Measurements from ENCODE around the gene ANKRD40.
A peak's percentile ranks its signal among the peaks of the same experiment; 100 is the strongest.

The ANKRD40 gene

DNA sequence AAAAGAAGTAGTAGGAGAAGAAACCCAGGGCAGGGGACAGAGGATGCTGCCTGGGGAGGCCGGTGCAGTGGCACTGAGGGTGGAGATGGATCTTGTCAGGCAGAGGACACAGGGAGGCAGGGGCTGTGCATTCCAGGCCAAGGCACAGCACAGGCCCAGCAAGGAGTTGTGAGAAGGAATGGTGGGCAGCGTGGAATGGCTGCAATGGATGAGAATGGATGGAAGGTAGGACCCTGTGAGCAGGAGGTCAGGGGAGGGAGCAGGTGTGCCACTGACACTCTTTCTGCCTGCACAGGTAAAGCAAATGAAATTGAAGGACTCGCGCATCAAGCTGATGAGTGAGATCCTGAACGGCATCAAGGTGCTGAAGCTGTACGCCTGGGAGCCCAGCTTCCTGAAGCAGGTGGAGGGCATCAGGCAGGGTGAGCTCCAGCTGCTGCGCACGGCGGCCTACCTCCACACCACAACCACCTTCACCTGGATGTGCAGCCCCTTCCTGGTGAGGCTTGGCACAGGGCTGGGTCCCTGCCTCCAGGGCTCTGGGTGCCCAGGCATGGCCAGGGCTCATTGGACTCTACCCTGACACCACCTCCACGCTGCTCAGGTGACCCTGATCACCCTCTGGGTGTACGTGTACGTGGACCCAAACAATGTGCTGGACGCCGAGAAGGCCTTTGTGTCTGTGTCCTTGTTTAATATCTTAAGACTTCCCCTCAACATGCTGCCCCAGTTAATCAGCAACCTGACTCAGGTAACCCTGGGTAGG, 40.3 kb downstream of the ANKRD40 start:
- no peak for DNase-seq

DNA sequence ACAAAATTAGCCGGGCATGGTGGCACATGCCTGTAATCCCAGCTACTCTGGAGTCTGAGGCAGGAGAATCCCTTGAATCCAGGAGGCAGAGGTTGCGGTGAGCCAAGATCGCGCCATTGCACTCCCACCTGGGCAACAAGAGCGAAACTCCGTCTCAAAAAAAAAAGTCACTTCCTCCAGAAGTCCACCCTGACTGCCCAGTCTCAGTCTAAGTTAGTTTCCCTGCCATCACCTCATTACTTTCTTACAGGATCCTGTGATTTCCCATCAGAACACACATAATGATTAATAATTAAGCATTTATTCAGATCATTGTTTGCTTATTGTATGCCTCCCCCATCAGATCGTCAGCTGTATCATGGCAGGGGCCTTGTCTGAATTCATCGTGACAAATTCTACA, 41.4 kb downstream of the ANKRD40 start:
- DNase-seq: no peak

DNA sequence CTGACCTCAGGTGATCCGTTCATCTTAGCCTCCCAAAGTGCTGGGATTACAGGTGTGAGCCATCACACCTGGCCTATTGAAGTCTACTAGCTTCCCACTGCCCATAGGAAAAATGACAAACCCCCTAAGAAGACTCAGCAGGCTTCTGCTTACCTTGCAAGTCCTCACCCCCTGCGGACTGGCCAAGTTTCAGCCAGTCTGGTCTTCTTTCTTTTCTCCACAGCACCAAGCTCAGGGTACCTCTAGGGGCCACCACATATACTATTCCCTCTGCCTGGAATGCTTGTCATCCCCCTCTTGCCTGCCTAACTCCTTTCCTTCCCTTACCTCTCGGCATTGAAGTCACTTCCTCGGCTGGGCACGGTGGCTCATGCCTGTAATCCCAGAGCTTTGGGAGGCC, 41.9 kb downstream of the ANKRD40 start:
- no peak for DNase-seq

DNA sequence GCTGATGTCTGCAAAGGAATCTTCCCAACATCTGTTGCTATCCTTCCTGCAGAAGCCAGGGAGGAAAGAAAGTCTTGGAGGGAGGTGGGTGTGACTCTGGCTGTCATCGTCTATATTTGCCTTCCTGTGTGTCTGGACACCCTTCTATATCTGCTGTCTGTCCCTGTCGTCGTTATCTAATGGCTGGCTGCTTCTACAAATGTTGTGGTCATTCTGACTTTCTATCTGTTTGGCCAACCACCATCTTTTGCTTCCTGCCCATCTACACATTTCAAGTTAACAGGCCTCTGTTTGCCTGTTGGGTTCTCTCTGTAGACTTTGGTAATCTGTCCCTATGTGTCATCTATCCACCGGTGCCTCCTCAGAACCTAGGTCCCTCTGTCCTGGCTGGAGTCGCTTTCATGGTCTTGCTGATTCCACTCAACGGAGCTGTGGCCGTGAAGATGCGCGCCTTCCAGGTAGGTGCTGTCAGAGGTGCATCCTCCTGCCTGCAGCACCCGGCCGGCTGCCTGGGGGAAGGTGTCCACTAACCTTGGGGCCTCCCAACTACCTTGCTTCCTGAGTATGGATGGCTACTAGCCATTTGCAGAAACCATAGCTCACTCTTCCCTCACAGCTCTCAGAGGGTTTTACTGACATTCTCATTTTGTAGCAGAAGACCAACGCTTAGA, 42.8 kb downstream of the ANKRD40 start:
- DNase-seq: no peak

DNA sequence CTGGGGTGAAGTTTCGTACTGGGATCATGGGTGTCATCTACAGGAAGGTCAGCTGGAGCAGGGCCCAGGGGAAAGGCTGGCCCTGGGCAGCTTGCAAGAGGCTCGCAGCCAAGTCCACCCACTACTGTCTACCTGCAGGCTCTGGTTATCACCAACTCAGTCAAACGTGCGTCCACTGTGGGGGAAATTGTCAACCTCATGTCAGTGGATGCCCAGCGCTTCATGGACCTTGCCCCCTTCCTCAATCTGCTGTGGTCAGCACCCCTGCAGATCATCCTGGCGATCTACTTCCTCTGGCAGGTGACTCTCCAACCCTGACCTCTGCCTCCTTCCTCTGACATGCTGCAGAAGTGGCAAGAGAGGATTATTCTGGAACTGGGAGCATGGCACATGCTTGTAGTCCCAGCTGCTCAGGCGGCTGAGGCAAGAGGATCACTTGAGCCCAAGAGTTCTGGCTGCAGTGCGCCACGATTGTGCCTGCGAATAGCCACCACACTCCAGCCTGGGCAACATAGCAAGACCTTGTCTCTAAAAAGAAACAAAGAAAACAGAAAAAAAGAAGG, 43.8 kb downstream of the ANKRD40 start:
- no peak for DNase-seq

DNA sequence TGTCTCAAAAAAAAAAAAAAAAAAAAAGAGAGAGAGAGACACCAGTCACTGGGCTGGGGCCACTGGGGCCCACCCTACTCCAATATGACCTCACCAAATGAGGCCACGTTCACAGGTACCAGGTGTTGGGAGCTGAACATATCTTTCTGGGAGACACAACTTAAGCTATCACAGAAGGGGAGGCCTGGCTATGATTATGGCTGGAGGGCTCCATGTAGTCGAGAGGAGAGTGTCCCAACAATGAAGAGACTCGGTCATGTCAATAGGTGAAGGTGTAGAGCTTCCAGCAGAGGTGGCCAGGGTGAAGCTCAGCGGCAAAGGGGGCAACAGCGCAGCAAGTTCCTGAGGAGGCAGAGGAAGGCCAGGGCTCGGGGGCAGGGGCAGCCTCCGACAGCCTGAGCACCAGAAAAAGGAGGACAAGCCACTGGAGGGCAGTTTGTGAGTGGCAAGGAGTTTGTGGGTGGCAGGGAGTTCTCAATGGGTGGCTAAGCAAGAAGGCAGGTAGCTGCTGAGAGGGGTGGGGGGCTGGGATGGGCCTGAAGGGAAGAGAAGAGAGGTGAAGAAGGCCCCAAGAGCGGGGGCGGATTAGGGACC, 45.0 kb downstream of the ANKRD40 start:
- DNase-seq: no peak

DNA sequence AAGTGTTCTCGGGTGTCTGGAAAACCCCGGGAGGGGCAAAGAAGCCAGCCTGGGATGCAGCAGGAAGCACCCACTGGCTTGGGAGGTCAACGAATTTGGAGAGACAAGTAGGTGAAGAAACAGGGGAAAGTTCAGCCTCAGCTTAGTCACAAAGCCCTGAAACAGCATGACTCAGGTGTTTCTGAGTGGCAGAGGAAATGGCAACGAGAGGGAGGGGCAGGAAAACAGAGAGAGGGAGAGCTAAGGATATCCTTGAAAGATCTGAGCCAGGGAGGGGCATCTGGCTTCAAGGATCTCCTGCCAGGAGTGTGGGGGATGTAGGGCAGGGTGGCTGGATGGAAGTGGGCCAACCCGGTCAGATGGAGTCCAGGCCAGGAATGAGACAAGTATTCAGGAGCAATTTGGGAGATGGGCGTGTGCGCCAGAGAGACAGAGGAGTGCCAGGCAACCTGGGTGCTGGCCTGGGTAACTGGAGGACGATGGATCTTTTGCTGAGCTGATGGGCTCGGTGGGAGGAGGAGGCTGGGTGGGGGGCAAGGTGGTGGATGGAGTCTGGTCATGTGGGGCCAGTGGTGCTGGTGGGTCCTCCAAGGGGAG, 45.8 kb downstream of the ANKRD40 start:
- DNase-seq: peak; percentile 85

DNA sequence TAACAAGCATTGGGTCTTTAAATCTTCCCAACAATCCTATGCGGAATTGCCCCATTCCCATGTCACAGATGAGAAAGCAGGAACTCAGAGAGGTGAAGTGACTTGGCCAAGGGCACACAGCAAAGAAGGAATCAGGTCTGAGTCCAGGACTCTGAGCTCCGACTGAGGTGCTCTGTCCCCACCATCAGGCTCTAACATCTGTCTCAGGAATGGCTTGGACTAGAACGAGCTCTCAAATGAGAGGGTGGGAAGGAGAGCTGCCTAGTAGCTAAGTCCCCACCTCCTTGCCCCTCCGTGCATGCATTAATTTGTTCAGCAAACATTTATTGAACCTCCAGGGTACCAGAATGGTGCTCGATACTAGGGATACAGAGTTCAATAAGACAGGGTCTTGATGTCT, 46.4 kb downstream of the ANKRD40 start:
- DNase-seq: peak; percentile 52

DNA sequence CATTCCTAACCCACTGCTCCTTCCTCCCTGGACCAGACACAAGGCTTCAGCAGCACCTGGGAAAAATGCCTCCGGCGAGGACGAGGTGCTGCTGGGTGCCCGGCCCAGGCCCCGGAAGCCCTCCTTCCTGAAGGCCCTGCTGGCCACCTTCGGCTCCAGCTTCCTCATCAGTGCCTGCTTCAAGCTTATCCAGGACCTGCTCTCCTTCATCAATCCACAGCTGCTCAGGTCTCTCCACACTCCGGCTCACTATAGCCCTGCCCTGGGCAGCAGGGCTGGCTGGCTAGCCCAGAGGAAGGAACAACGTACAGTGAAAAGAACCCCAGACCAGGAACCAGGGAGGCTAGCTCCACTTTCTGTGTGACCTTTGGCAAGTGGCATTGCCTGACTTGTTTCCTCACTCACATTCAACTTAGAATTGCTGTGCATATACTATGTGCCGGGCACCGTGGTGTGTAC, 46.8 kb downstream of the ANKRD40 start:
- no peak for DNase-seq

DNA sequence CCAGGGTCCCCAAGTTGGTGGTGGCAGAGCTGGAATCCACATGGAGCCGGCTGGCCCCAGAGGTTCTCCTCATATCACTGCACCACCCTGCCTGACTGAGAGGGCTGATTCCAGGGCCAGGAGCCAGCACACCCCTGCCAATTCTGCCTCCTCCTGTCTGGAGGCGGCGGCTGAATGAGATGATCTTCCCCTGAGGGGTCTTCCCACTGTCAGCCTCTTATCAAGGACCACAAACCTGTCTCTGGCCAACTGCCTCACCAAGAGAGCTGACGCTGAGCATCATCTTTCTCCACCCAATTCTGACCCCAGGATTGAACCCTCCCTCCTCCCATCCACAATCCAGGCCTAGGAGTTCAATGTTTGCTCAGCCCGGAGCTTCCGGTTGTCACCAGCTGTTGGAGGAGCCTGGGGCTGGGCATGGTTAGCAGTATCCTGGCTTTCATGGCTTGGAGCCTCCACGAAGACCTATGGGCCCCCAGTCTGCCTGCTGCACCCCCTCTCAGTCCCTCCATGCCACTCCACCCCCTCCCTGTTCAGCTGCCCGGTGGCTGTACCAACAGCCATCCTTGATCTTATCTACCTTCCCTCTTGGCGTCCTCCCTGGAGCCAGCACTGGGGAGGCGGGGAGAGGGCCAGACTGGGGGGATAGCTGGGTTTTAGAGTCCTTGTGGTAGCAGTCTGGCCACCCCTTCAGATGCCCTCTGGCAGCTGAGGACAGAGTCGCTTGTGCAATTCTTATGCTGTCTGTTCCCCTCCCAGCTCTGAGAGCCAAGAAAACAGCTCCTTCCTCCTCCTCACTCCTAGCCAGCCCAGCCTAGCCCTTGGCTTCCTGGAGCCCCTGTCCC, 47.5 kb downstream of the ANKRD40 start:
- DNase-seq: no peak

DNA sequence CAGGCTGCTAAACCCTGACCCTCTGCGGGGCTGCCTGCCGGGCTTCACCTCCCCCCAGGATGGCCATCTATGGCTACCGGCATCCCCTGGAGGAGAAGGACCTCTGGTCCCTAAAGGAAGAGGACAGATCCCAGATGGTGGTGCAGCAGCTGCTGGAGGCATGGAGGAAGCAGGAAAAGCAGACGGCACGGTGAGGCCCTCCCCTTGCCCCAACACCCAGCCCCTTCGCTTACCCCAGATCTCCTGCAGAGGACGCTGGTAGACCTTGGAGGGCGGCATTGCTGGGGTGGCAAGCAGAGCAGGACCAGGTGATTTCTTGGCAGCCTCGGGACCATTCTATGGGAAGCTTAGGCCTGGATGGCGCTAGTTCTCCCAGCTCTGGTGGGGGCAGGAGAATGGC, 48.5 kb downstream of the ANKRD40 start:
- no peak for DNase-seq

DNA sequence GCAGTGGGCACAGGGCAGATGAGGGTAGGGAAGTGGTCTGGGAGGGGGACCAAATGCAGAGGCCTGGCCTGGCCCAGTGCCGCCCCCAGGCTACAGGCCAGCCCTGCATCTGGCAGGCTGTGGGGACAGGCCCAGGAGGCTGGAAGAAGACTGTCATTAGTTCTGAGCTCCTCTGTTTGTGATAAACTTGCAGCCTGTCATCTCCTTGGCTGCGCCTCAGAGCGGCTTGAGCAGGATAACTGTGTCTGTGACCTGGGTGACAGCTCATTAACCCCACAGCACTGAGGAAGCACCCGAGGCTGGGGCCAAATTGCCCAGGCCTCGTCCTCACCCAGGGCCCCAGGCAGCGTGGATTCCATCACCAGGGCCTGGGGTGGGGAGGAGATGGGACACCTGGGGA, 49.1 kb downstream of the ANKRD40 start:
- DNase-seq: no peak

DNA sequence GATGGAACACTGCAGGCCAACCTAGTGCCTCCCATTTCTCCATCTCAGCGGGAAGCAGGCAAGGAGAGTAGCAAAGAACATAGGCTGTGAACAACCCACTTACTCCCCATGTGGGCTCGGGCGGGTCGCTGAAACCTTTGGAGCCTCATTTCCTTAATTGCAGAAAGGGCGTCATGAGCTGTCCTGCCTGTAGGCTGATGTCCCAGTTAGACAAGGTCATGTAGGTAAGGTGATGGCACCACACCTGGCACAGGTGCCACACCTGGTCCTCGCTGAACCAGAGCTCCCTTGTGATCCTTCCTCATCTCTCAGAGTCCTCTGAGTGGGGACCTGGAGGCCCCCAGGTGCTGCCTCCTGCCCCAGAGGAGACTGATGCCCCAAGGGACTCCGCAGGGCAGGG, 50.1 kb downstream of the ANKRD40 start:
- DNase-seq: no peak

DNA sequence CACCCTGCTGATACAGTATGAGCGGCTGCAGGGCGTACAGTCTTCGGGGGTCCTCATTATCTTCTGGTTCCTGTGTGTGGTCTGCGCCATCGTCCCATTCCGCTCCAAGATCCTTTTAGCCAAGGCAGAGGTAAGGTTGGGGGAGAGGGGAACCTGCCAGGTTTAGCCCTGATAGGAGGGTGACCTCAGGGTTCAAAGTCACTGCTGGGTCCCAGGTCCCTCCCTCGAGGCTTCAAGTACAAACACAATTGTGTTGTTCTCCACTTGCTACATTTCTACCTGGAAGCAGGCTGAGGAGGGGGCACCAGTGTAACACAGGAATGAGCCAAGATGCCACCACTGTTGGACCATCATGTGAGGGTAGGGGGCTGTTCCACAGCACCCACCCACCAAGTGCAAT, 50.7 kb downstream of the ANKRD40 start:
- no peak for DNase-seq

DNA sequence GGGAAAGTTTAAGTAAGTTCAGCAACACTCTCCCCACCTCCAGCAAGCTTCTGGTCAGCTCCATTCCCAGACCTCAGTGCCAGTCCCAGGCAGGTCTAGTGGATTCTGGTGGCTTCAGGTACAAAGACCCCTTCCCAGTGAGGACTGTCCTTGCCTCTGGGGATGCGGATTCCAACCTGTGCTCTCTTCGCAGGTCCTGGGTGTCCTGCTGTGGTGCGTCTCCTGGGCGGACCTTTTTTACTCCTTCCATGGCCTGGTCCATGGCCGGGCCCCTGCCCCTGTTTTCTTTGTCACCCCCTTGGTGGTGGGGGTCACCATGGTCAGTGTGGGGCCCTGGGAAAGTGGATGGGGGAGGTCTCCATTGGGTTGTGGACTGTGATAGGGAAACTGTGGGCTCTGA, 51.2 kb downstream of the ANKRD40 start:
- DNase-seq: no peak

DNA sequence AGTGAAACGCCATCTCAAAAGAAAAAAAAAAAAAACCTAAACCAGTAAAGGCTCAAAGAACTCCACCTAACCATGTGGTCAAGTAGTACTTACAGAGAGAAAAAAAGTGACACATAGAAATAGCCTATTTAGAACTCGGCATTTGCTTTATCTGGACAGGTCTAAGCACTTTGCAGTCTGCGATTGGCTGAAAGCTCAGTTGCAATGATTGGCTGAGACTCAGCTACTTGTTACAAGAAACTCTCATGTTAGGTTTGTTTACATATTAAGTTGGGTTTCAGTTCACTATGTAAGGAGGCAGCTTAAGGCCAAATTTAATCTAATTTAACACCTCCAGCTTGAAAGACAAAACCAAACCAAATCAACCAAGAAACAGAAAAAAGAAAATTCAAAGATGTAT, 54.0 kb downstream of the ANKRD40 start:
- DNase-seq: no peak

DNA sequence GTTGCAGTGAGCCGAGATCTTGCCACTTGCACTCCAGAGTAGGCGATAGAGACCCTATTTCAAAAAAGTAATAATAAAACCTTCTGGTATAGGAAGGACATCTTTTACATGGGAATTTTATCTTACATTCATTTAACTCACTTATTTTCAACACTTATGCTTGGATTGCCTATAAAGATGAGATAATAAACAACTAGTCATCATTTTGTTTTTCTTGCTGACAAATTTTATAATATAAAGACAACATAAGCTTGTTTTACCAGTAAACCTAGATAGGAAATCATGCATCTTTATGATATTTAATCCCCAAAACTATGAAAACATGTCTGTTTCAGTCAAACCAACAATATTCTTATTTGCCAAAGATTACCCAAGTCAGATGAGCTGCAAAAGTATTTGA, 56.1 kb downstream of the ANKRD40 start:
- no peak for DNase-seq

DNA sequence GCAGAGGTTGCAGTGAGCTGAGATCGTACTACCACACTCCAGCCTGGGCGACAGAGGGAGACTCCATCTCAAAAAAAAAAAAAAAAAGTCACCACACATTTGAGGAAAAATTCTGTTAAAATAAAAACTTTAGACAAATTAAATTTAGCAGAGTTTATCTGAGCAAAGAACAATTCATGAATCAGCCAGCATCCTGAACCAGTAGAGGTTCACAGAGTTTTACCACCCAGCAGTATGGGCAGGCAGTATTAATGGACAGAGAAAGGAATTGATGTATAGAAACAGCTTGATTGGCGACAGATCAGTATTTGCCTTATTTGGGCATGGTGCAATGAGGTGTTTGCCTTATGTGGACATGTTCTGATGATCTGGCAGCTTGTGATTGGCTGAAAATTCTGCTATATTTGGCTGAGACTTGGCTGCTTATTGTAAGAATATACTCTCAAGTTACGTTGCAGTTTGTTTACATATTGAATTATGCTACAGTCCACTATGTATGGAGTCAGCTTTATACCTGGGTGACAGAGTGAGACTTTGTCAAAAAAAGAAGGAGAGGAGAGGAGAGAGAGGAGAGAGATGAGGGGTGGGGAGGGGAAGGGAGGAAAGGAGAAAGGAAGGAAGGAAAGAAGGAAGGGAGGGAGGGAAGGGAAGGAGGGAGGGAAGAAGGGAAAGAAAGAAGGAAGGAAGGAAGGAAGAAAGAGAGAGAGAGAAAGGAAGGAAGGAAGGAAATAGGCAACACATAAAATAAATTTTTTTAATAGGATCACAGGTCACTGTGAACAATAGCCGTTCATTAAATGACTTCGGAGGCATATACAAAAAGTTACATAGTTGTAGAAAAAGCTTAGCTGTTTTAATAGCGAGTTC, 58.4 kb downstream of the ANKRD40 start:
- no peak for DNase-seq

DNA sequence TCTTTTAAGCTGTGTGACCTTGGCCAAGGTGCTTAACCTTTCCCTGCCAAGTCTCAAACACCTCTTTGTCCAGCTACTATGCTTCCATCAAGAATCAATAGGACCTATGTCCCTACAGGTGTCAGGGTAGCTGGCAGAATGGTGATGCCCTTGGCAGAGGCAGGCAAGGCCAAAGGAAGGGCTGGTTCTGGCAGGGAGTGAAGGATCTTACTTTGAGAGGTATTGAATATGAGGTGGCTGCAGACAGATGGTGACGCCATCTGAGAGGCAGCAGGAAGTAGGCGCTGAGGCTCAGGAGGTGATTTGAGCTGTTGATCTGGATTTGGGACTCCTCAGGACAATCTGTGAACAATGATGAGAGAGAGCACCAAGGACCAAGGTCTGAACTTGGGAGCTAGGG, 60.5 kb downstream of the ANKRD40 start:
- no peak for DNase-seq

DNA sequence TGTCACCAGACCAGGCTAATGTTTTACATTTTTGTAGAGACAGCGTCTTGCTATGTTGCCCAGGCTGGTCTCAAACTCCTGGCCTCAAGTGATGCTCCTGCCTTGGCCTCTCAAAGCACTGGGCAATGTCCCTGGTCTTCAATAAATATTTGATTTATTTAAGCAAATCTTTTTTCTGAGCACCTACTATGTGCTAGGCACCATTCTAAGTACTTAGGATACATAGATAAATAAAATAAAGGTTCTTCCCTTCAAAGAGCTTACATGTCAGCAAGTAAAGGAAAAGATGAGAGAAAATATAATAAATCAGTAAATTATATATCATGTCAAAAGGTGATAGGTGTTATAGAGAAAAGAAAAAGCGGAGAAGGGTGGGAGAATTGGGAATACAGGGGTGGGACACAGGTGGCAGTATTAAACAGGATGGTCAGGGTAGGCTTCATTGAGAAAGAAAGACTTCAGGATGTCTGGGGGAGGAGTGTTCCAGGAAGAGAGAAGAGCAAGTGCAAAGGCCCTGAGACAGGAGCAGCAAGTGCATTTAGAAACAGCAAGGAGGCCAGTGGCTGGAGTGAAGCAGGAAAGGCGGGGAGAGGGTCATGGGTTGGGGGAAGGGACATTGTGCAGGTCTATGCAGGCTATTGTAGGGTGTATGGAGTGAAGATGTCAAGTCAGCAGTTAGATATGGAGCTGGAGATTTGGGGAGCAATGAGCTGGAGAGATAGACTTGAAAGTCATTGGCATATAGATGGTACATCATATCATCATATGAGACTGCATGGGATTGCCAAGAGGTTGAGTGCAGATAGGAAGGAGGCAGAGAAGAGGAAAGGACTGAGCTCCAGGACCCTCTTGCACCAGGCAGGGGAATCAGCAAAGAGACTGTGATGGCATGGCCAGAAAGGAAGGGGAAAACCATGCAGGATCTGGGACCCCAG, 61.7 kb downstream of the ANKRD40 start:
- DNase-seq: no peak

Measured in DMS79 treated with DMSO at 0.1 percent for 48 hours (cell line).